PC-9 (cell line): Measurements from ENCODE around the gene HHAT. TPM values are rescaled to one million over a fixed set of nuclear protein-coding genes. Genes with fewer than 3 reads are reported as not detected.
A peak's percentile ranks its signal among the peaks of the same experiment; 100 is the strongest.

ENCODE experiments used
- BruUV-seq: library from RNA; stranded (reverse); fragments of 400-500 nt; replicated peaks from 2 replicates; lab custom pipeline; 2021; lab: Mats Ljungman, UMichigan
- CTCF ChIA-PET: fragments of 300-600 bp; sonication (Branson Sonifier 250); formaldehyde crosslinking; loops from one replicate; lab custom pipeline; 2022; ENCODE audit warnings: antibody characterized with exemption; lab: Charles Lee
- POLR2A ChIA-PET: fragments of 300-600 bp; sonication (Branson Sonifier 250); formaldehyde crosslinking; loops from one replicate; lab custom pipeline; 2022; ENCODE audit warnings: antibody characterized with exemption; ENCODE audit not compliant: unreplicated experiment; lab: Charles Lee
- DNase-seq, 2 experiments: peaks; one replicate each; pipeline versions ENCODE4 v3.0.0 to v3.0.0-alpha.2; 2015 to 2022; ENCODE audit warnings: mixed read lengths in 1 of 2
- H2AFZ ChIP-seq: fragments of 200-600 bp; sonication (generic); 2 replicates; pipeline ENCODE4 v1.8.1; 2017; ENCODE audit warnings: antibody characterized with exemption
- H3F3A ChIP-seq: fragments of 200-600 bp; sonication (generic); 2 replicates; pipeline ENCODE4 v1.8.1; 2017; ENCODE audit warnings: antibody characterized with exemption, mild to moderate bottlenecking, low read depth; ENCODE audit not compliant: insufficient read depth
- H3K27ac ChIP-seq: fragments of 200-600 bp; sonication (generic); 2 replicates; pipeline ENCODE4 v1.6.1; 2016; ENCODE audit warnings: mixed run types
- H3K27me3 ChIP-seq: fragments of 200-600 bp; sonication (generic); 2 replicates; pipeline ENCODE4 v1.6.1; 2016; ENCODE audit warnings: low read depth, mixed run types; ENCODE audit not compliant: insufficient read depth
- H3K36me3 ChIP-seq: fragments of 200-600 bp; sonication (generic); 2 replicates; pipeline ENCODE4 v1.6.1; 2016; ENCODE audit warnings: low read depth, mixed run types
- H3K4me1 ChIP-seq: fragments of 200-600 bp; sonication (generic); replicated peaks from 2 replicates; pipeline ENCODE4 v1.6.1; 2016; ENCODE audit warnings: mixed run types; ENCODE audit not compliant: insufficient read depth
- H3K4me2 ChIP-seq: fragments of 200-600 bp; sonication (generic); 2 replicates; pipeline ENCODE4 v1.6.1; 2017; ENCODE audit warnings: mixed run types
- H3K4me3 ChIP-seq: fragments of 200-600 bp; sonication (generic); 2 replicates; pipeline ENCODE4 v1.6.1; 2016; ENCODE audit warnings: mixed run types
- H3K79me2 ChIP-seq: fragments of 200-600 bp; sonication (generic); 2 replicates; pipeline ENCODE4 v1.6.1; 2017; ENCODE audit warnings: low read depth, mixed run types
- H3K9me2 ChIP-seq: fragments of 200-600 bp; sonication (generic); 2 replicates; pipeline ENCODE4 v1.8.1; 2017; ENCODE audit warnings: mild to moderate bottlenecking; ENCODE audit not compliant: insufficient read depth
- H3K9me3 ChIP-seq: fragments of 200-600 bp; sonication (generic); 2 replicates; pipeline ENCODE4 v1.8.1; 2016; ENCODE audit warnings: low read depth; ENCODE audit not compliant: insufficient read depth
- H4K20me1 ChIP-seq: fragments of 200-600 bp; sonication (generic); 2 replicates; pipeline ENCODE4 v1.8.1; 2017; ENCODE audit not compliant: insufficient read depth
- EZH2 ChIP-seq: fragments of 200-600 bp; sonication (generic); IDR thresholded peaks from 2 replicates; pipeline ENCODE4 v1.8.0; 2017; ENCODE audit warnings: antibody characterized with exemption, low read depth
- intact Hi-C: fragments of 100-400 bp; cut with micrococcal nuclease; formaldehyde crosslinking; loops from one replicate; pipeline ENCODE4 v1.10.0; 2022; ENCODE audit not compliant: unreplicated experiment
- total RNA-seq: library from RNA; stranded (reverse); gene quantifications from 2 replicates; pipeline ENCODE4 v1.2.3, GENCODE V29; 2021
- TF ChIP-seq, protein P1 (sequence below): fragments of 200-600 bp; sonication (generic); conservative IDR thresholded peaks from 2 replicates; pipeline ENCODE4 v1.6.1; 2017; ENCODE audit warnings: mixed run types, antibody characterized with exemption, mild to moderate bottlenecking, moderate library complexity

Gene HHAT
- total RNA-seq, 1 experiment from 2014 or later: 5.3 TPM

DNA sequence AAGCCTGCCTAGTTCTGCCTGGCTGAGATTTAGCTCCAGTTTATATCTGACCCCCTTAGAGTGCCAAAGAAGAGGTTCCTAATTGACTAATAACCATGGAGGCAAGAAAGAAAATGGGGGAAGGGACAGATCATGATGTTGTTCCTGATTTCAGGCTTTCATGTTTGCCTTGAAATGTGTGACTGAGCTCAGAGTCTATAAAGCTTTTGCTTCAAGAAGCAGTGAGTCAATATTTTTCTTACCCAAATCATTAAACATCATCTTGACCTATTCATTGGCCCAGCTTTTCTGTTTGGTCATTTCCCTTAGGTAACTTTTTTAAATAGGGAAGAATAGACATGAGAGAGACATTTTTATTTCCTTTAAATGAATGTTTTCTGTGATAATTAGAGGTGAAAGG, 55.9 kb downstream of the HHAT start:
- Histone ChIP-seq H3F3A (no peaks in the 10 kb centered on the region; the same call in 1 of the 2 replicates), H3K9me3 (no peaks in the 10 kb centered on the region), H3K4me1 (no peaks in the 10 kb centered on the region), H3K27me3 (no peaks in the 10 kb centered on the region), H3K79me2 (no peaks in the 10 kb centered on the region), H2AFZ (no peak overlapping the region), H3K4me2 (no peak overlapping the region), H3K36me3 (no peaks in the 10 kb centered on the region), H3K4me3 (no peak overlapping the region), H4K20me1 (no peaks in the 10 kb centered on the region), H3K27ac (no peak overlapping the region), H3K9me2 (no peaks in the 10 kb centered on the region)
- DNase-seq: no peak
- POLR2A ChIA-PET: no interaction called here
- CTCF ChIA-PET: interaction anchor here (1.2 kb wide), 1 partner anchor 10 kb away, joined by 4 read pairs; no protein-coding TSS in a partner anchor
- no peak for TF ChIP-seq EZH2
- TF ChIP-seq, protein P1, sequence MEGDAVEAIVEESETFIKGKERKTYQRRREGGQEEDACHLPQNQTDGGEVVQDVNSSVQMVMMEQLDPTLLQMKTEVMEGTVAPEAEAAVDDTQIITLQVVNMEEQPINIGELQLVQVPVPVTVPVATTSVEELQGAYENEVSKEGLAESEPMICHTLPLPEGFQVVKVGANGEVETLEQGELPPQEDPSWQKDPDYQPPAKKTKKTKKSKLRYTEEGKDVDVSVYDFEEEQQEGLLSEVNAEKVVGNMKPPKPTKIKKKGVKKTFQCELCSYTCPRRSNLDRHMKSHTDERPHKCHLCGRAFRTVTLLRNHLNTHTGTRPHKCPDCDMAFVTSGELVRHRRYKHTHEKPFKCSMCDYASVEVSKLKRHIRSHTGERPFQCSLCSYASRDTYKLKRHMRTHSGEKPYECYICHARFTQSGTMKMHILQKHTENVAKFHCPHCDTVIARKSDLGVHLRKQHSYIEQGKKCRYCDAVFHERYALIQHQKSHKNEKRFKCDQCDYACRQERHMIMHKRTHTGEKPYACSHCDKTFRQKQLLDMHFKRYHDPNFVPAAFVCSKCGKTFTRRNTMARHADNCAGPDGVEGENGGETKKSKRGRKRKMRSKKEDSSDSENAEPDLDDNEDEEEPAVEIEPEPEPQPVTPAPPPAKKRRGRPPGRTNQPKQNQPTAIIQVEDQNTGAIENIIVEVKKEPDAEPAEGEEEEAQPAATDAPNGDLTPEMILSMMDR: no peak
- intact Hi-C loops: no loop called here
- no TSS peak for BruUV-seq

DNA sequence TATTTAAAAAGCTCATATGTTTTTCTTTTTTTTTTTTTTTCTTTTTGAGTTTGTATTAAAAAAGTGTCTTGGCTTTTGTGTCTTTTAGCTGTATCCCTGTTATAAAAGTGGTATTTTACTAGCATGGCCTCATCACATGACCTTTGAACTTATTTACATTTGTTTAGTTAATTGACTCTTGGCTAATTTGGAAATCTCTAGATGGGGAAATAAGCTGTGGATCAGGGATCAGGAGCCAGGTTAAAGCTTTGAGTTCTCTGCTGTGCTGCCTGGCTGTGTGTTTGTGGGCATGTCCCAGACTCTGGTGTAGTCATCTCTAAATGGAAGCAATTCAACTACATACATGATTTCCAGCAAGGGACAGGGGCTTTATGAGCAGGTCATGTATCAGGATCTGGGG, 56.5 kb downstream of the HHAT start:
- ChIA-PET POLR2A (no interaction called here), CTCF (interaction anchor here (1.2 kb wide), 1 partner anchor 11 kb away, joined by 4 read pairs; no protein-coding TSS in a partner anchor)
- TF ChIP-seq, protein P1: no peak
- no peak for TF ChIP-seq EZH2
- Histone ChIP-seq H3K4me3 (no peak overlapping the region), H3K4me2 (no peak overlapping the region), H3K4me1 (no peaks in the 10 kb centered on the region), H3K27ac (no peak overlapping the region), H4K20me1 (no peaks in the 10 kb centered on the region), H3K9me3 (no peaks in the 10 kb centered on the region), H2AFZ (no peak overlapping the region), H3K36me3 (no peaks in the 10 kb centered on the region), H3K79me2 (no peaks in the 10 kb centered on the region), H3F3A (no peaks in the 10 kb centered on the region; the same call in 1 of the 2 replicates), H3K27me3 (no peaks in the 10 kb centered on the region), H3K9me2 (no peaks in the 10 kb centered on the region)
- no TSS peak for BruUV-seq
- intact Hi-C loops: no loop called here
- no peak for DNase-seq

DNA sequence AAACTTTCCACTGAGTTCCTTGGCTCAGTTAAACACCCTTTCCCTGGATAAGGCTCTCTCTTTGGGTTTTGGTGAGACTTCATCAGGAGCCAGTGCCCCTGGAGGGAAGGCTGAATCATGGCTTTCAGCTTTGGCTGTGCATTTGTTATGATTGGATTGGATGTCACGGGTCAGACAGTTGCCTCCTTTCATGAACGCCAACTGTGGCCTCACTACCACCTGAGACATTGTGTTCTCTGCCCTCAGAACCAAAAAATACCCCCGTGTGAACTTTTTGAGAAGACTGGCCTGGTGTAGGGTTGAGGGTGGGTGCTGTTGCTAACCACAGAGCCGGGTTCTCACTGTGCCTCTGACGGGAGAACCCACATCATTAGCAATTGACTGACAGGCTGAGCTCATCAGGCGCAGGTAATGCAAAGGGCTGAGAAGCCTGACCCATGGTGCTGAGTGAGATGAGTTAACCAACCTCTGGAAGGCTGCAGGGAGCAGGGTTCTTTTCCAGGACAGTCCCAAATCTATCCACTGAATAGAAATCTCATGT, 65.6 kb downstream of the HHAT start:
- H3K4me3 ChIP-seq: no peak overlapping the region
- peaks cover 18% of the 10 kb centered on the region for H3K4me1 ChIP-seq
- ChIA-PET POLR2A (no interaction called here), CTCF (interaction anchor here (1.3 kb wide), 1 partner anchor 20 kb away, joined by 12 read pairs; no protein-coding TSS in a partner anchor)
- peaks cover 5% of the 10 kb centered on the region; the same call in 1 of the 2 replicates for H3K9me2 ChIP-seq
- no peaks in the 10 kb centered on the region; the same call in 1 of the 2 replicates for H3K9me3 ChIP-seq
- no peak for DNase-seq
- no peak overlapping the region for H2AFZ ChIP-seq
- peak overlapping the region; percentile 57 for H3K27ac ChIP-seq
- H3K79me2 ChIP-seq: no peaks in the 10 kb centered on the region
- no peak for TF ChIP-seq EZH2
- TF ChIP-seq, protein P1: no peak
- H3K4me2 ChIP-seq: peak overlapping the region; percentile 48; the same call in 1 of the 2 replicates
- H4K20me1 ChIP-seq: no peaks in the 10 kb centered on the region
- H3K27me3 ChIP-seq: no peaks in the 10 kb centered on the region
- intact Hi-C loops: no loop called here
- no peaks in the 10 kb centered on the region for H3K36me3 ChIP-seq
- H3F3A ChIP-seq: peaks cover 17% of the 10 kb centered on the region; the same call in 1 of the 2 replicates
- BruUV-seq: no TSS peak
